PC-3 (cell line): ENCODE measurements around the gene WSCD2. TPM values are rescaled to one million over a fixed set of nuclear protein-coding genes. Genes with fewer than 3 reads are reported as not detected.

Experiments
- ATAC-seq: fragments of 200-7000 bp; cut with Tn5 transposase; 2 replicates; pipeline ENCODE4 v1.9.1; 2020; ENCODE audit warnings: mild to moderate bottlenecking, moderate library complexity
- BruUV-seq: library from RNA; stranded (reverse); fragments of 400-500 nt; replicated peaks from 2 replicates; lab custom pipeline; 2021; lab: Mats Ljungman, UMichigan
- CTCF ChIA-PET: fragments of 300-600 bp; sonication (Branson Sonifier 250); formaldehyde crosslinking; loops from one replicate; lab custom pipeline; 2022; ENCODE audit warnings: antibody characterized with exemption; lab: Charles Lee
- POLR2A ChIA-PET: fragments of 300-600 bp; sonication (Branson Sonifier 250); formaldehyde crosslinking; loops from one replicate; lab custom pipeline; 2022; ENCODE audit warnings: antibody characterized with exemption; ENCODE audit not compliant: unreplicated experiment; lab: Charles Lee
- DNase-seq: peaks from one replicate; pipeline ENCODE4 v3.0.0-alpha.2; 2015
- H2AFZ ChIP-seq: fragments of 300-600 bp; sonication (generic); 2 replicates; pipeline ENCODE4 v1.6.0; 2016; ENCODE audit warnings: antibody characterized with exemption, low read length
- H3F3A ChIP-seq: fragments of 300-600 bp; sonication (generic); one replicate; pipeline ENCODE4 v1.6.0; 2017; ENCODE audit warnings: antibody characterized with exemption, low read length, control low read depth, mild to moderate bottlenecking; ENCODE audit not compliant: unreplicated experiment
- H3K27ac ChIP-seq: fragments of 300-600 bp; sonication (generic); 2 replicates; pipeline ENCODE4 v1.5.1; 2016; ENCODE audit warnings: mild to moderate bottlenecking, low read length
- H3K27me3 ChIP-seq: fragments of 300-600 bp; sonication (generic); 2 replicates; pipeline ENCODE4 v1.6.1; 2016; ENCODE audit warnings: low read length, mixed read lengths
- H3K36me3 ChIP-seq: fragments of 300-600 bp; sonication (generic); 2 replicates; pipeline ENCODE4 v1.6.1; 2016; ENCODE audit warnings: low read depth, mixed run types, low read length, mixed read lengths
- H3K4me1 ChIP-seq: fragments of 300-600 bp; sonication (generic); 2 replicates; pipeline ENCODE4 v1.5.1; 2016; ENCODE audit warnings: low read length; ENCODE audit not compliant: insufficient read depth
- H3K4me2 ChIP-seq: fragments of 300-600 bp; sonication (generic); 2 replicates; pipeline ENCODE4 v1.6.0; 2016; ENCODE audit warnings: low read length
- H3K4me3 ChIP-seq: fragments of 300-600 bp; sonication (generic); 2 replicates; pipeline ENCODE4 v1.5.1; 2016; ENCODE audit warnings: mild to moderate bottlenecking, low read length, mixed read lengths
- H3K79me2 ChIP-seq: fragments of 300-600 bp; sonication (generic); 2 replicates; pipeline ENCODE4 v1.6.1; 2017; ENCODE audit warnings: low read length, mixed read lengths
- H3K9ac ChIP-seq: fragments of 300-600 bp; sonication (generic); 2 replicates; pipeline ENCODE4 v1.6.0; 2016; ENCODE audit warnings: mild to moderate bottlenecking, low read length
- H3K9me2 ChIP-seq: fragments of 300-600 bp; sonication (generic); replicated peaks from 2 replicates; pipeline ENCODE4 v1.6.1; 2016; ENCODE audit warnings: mixed run types, low read length, mixed read lengths
- H3K9me3 ChIP-seq: fragments of 300-600 bp; sonication (generic); 2 replicates; pipeline ENCODE4 v1.6.1; 2016; ENCODE audit warnings: low read length, mixed read lengths
- H4K20me1 ChIP-seq: fragments of 300-600 bp; sonication (generic); 2 replicates; pipeline ENCODE4 v1.6.1; 2016; ENCODE audit warnings: low read length, mixed read lengths
- CTCF ChIP-seq: fragments of 300-600 bp; sonication (generic); conservative IDR thresholded peaks from 2 replicates; pipeline ENCODE4 v1.5.1; 2017; ENCODE audit warnings: antibody characterized with exemption, low read depth, mild to moderate bottlenecking, low read length
- EZH2 ChIP-seq: fragments of 300-600 bp; sonication (generic); IDR thresholded peaks from one replicate; pipeline ENCODE4 v1.6.1; 2017; ENCODE audit warnings: antibody characterized with exemption, mild to moderate bottlenecking, low read length; ENCODE audit not compliant: unreplicated experiment
- EZH2phosphoT487 ChIP-seq: fragments of 300-600 bp; sonication (generic); IDR thresholded peaks from 2 replicates; pipeline ENCODE4 v1.6.1; 2018; ENCODE audit warnings: mild to moderate bottlenecking, antibody characterized with exemption, low read length, borderline replicate concordance
- intact Hi-C: fragments of 100-400 bp; cut with micrococcal nuclease; formaldehyde crosslinking; loops from 2 replicates; pipeline ENCODE4 v1.9.0; 2023
- total RNA-seq: library from RNA; depleted of rRNA; stranded (reverse); fragments of >200 nt; gene quantifications from 2 replicates; pipeline ENCODE4 v1.2.3, GENCODE V29; 2014

WSCD2 gene
- total RNA-seq, 1 experiment from 2014 or later: not detected

- intact Hi-C loops: no loop called here
Measured at GRCh38 chr12:108109504-108109903, 19.6 kb upstream of the WSCD2 start.

GRCh38 chr12:108109954-108110353 lies 19.1 kb upstream of the WSCD2 start:
- no TSS peak for BruUV-seq

More at GRCh38 chr12:108109504-108109903, 19.6 kb upstream of the WSCD2 start:
- no peaks in the 10 kb centered on the region for H3K4me1 ChIP-seq
- no peaks in the 10 kb centered on the region for H3K36me3 ChIP-seq
- H3K9me3 ChIP-seq: no peaks in the 10 kb centered on the region
- H3K27ac ChIP-seq: no peak overlapping the region
- no peaks in the 10 kb centered on the region for H3K79me2 ChIP-seq
- TF ChIP-seq EZH2 (no peak), EZH2phosphoT487 (no peak), CTCF (no peak)
- DNase-seq (no peak), ATAC-seq (no peak)
- ChIA-PET POLR2A (no interaction called here), CTCF (no interaction called here)
- H2AFZ ChIP-seq: no peak overlapping the region
- BruUV-seq: no TSS peak
- H3K4me3 ChIP-seq: no peak overlapping the region
- H3F3A ChIP-seq: no peaks in the 10 kb centered on the region
- H4K20me1 ChIP-seq: no peaks in the 10 kb centered on the region
- H3K4me2 ChIP-seq: no peak overlapping the region
- no peak overlapping the region for H3K9ac ChIP-seq
- peaks cover 23% of the 10 kb centered on the region; the same call in 1 of the 2 replicates for H3K27me3 ChIP-seq
- H3K9me2 ChIP-seq: no peaks in the 10 kb centered on the region

More at GRCh38 chr12:108109954-108110353, 19.1 kb upstream of the WSCD2 start:
- CTCF ChIA-PET: no interaction called here
- no peaks in the 10 kb centered on the region for H3K79me2 ChIP-seq
- H3K36me3 ChIP-seq: no peaks in the 10 kb centered on the region
- no peak overlapping the region for H3K9ac ChIP-seq
- no peak overlapping the region for H2AFZ ChIP-seq
- DNase-seq: no peak
- no peaks in the 10 kb centered on the region for H3F3A ChIP-seq
- no peaks in the 10 kb centered on the region for H3K9me2 ChIP-seq
- POLR2A ChIA-PET: no interaction called here
- intact Hi-C loops: no loop called here
- H3K27me3 ChIP-seq: peaks cover 26% of the 10 kb centered on the region; the same call in 1 of the 2 replicates
- no peak overlapping the region for H3K27ac ChIP-seq
- H4K20me1 ChIP-seq: no peaks in the 10 kb centered on the region
- no peak overlapping the region for H3K4me3 ChIP-seq
- TF ChIP-seq EZH2: no peak
- no peak for TF ChIP-seq CTCF
- no peak for TF ChIP-seq EZH2phosphoT487
- H3K9me3 ChIP-seq: no peaks in the 10 kb centered on the region
- H3K4me1 ChIP-seq: no peaks in the 10 kb centered on the region
- ATAC-seq: no peak
- H3K4me2 ChIP-seq: no peak overlapping the region
